ENCODE results near the gene LTB4R2.

DNA sequence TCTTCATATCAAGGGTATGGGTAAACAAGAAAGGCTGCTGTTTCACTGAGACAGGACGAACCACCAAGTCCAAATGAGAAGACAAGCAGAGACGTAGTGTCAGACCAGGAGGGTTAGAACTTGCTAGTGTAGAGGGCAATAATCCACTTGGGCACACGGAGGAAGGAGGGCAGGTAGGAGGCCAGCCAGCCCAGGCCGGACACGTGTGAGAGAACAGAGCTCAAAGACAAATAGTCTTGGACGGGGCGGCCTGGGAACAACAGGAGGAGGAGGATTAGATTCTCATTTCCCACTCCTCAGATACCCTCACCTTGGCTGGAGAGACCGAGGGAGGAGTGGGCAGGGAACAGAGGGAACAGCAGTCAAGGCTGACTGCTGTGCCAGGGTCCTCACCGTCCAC lies 19.2 kb upstream of the LTB4R2 start:
- TF ChIP-seq, protein P1, sequence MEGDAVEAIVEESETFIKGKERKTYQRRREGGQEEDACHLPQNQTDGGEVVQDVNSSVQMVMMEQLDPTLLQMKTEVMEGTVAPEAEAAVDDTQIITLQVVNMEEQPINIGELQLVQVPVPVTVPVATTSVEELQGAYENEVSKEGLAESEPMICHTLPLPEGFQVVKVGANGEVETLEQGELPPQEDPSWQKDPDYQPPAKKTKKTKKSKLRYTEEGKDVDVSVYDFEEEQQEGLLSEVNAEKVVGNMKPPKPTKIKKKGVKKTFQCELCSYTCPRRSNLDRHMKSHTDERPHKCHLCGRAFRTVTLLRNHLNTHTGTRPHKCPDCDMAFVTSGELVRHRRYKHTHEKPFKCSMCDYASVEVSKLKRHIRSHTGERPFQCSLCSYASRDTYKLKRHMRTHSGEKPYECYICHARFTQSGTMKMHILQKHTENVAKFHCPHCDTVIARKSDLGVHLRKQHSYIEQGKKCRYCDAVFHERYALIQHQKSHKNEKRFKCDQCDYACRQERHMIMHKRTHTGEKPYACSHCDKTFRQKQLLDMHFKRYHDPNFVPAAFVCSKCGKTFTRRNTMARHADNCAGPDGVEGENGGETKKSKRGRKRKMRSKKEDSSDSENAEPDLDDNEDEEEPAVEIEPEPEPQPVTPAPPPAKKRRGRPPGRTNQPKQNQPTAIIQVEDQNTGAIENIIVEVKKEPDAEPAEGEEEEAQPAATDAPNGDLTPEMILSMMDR (IDR thresholded peaks at IDR 0.05), result no peak
- no peak for TF ChIP-seq POLR2A (IDR thresholded peaks at IDR 0.05)
